GM12801 (cell line): ENCODE results near the gene ORAI3.

Experiments
- CTCF ChIP-seq: IDR thresholded peaks from one replicate; pipeline ENCODE4 v1.5.1; 2011; ENCODE audit warnings: control low read depth; ENCODE audit not compliant: insufficient read length; ENCODE audit errors: extremely low read depth

Gene ORAI3

DNA sequence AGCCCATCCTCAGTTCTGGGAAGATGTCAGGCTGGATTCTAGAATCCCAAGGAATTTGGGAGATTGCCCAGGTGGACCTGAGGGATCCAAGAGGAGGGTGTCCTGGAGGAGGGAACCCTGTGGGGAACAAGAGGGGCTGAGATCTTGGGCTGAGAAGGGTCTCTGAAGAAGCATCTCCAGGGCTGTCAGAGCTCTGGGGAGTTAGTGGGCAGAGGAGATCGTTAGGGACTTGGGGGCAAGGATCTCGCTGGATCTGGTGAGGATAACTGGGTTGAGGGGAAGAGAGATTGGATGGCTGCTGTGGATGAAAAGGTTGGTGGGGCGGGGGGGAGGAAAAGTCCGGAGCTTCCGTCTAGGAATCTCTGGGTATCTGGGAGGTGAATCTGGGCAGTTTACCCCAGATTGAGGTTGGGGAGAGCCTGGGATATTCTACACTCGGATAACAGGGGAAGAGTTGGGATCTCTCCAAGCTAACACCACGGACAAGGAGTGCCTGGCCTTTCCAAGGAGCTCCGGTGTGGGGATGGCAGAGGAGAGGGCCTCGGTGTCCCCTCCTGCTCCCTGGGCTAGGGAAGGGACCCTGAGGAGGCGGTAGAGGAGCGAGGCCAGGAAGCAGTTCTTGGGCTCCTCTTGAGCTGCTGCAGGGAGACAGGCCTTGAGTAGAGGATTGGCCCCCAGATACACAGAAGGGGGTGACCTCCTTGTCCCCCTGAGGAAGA lies 23.8 kb upstream of the ORAI3 start:
- no peak for TF ChIP-seq CTCF

DNA sequence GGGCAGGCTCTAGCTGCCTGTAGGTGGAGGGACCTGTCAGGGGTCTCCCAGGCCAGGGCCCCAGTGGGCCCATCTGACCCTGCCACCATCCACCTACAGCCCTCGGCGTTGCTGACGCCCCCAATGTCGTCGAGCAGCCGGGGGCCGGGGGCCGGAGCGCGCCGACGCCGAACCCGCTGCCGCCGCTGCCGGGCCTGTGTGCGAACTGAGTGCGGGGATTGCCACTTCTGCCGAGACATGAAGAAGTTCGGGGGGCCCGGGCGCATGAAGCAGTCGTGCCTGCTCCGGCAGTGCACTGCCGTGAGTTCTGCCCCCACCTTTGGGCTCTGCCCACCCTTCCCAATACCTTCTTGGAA lies 23.3 kb upstream of the ORAI3 start:
- no peak for TF ChIP-seq CTCF

DNA sequence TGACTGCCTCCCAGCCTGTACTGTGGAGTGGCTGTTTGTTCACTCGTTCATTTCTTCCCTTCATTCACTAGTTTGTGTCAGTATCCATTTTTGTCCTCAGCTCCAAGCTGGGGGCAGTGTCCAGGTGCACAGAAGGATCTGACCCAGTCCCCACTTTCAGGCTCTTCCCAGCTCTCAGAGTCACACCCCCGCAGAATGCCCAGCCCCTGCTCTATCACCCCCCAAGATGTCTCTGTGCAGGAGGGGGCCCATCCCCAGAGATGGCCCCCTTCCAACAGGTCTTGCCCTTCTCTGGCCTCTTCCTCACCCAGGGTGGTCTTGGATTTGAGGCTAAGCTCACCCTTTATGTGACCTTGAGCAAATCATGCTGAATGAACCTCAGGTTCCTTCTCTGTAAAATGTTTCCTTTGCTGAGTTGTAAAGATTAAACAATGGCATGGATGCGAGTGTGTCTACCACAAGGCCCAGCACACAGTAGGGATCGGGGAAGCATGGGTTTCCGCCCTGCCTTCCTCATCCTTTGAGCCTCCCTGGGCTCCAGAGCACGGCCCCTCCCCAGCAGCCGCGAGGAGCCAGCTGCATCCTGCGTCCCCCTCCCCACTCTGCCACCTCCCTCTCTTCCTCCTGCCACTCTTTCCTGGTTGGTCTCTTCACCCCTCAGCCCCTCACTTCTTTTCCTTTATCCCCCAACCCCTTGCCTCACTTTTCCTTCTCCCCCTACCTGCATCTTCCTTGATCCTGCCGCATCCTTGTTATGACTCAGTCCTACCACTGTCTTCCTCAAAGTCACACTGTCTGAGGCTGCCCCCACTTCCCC lies 22.7 kb upstream of the ORAI3 start:
- no peak for TF ChIP-seq CTCF

GRCh38 chr16:30926937-30927788 lies 21.7 kb upstream of the ORAI3 start:
- TF ChIP-seq CTCF, result no peak

DNA sequence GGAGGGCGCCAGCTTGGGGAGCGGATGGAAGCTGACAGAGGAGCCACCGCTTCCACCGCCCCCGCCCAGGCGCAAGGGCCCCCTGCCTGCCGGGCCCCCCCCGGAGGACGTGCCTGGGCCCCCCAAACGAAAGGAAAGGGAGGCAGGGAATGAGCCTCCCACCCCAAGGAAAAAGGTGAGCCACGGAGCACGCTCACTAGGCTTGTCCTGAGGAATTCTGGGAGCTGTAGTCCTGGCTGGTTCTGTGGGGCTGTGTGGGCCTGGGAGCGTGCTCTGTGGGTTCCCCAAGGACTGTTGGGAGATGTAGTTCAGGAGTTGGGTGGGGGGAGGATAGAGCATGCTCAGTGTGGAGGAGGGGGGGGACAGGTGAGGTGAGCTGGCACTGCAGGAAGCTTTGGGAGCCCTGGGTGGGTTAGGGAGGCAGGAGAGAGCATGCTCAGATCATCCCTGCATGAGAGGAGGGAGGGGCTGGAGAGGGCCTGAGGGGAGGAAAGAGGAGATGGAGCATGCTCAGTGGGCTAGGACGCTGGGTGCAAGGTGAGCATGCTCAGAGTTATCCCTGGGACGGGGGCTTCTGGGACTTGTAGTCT lies 21.0 kb upstream of the ORAI3 start:
- no peak for TF ChIP-seq CTCF

DNA sequence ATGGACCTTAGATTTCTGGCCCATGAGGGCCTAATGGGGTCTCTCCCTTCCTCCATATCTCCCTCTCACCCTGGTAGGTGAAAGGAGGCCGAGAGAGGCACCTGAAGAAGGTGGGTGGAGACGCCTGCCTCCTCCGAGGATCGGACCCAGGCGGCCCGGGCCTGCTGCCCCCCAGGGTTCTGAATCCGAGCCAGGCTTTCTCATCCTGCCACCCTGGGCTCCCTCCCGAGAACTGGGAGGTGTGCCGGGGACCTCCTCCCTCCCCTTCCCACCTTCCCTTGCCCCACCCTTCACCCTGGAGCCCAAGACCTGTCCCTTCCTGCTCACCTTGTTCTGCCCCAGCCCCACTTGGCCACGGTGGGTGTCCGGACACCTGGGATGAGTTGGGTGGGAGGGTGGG lies 20.5 kb upstream of the ORAI3 start:
- TF ChIP-seq CTCF, result no peak

DNA sequence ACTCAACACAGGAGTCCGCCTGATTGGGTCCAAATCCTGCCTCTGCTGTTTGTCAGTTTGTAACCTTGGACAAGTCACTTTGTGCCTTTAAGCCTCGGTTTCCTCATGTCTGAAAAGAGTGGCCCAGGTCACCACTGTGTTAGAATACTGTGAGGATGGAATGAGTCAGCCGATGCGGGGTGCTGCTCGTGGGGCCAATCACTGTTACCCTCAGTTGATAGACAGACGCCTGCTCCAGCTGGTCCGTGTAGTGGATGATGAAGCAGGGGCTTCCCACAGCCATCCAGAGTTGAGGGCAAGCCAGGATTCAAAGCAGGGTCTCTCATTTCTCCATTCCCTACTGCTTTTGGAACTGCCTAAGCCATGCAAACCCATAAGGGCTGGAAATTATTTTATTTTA lies 19.7 kb upstream of the ORAI3 start:
- no peak for TF ChIP-seq CTCF
